ENCODE data around the gene LRRC14B. TPM values are rescaled to one million over a fixed set of nuclear protein-coding genes. Genes with fewer than 3 reads are reported as not detected.
A peak's percentile ranks its signal among the peaks of the same experiment; 100 is the strongest.

Gene LRRC14B
- total and polyA plus RNA-seq, 10 donors = 0.10 TPM; not detected in 9

DNA sequence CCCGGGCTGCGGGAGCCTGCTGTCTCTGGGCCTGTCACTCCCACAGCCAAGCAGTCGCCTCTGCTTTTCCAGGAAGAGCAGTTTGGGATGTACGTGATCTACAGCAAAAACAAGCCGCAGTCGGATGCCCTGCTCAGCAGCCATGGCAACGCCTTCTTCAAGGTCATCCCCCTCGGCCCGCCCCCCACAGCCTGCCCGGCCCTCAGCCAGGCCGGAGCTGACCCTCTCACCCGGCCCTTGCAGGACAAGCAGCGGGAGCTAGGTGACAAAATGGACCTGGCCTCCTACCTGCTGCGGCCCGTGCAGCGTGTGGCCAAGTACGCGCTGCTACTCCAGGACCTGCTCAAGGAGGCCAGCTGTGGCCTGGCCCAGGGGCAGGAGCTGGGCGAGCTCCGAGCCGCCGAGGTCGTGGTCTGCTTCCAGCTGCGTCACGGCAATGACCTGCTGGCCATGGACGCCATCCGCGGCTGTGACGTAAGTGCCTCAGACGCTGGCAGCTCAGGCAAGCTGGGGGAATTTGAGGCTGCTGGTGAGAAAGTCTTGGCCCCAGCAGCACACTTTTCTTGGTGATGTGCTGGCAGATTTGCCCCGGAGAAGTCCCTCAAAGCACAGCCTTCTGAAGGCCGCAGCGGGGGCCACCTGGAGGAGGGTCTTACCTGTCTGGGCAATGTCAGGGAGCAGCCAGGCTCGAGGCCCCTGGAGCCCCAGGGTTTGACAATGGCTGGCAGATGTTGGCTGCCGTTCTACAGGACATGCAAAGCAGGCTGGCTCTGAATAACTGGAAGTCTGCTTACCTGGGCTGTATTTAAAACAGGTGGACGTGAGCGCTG is 20.1 kb upstream of the LRRC14B start:
- DNase-seq = peak; percentile 73
- no peaks in the 10 kb centered on the region for H3K27me3 ChIP-seq (replicated peaks in 1 of 7)
- H3K4me3 ChIP-seq = no peak overlapping the region
- peak overlapping the region in 7 of 8 donors; percentile 20 to 77 (median 41) for H3K27ac ChIP-seq
- 57 to 75% (median 64%) methylated on average over 16 to 37 of the region's 37 CpGs for WGBS, 5 donors
- H3K4me1 ChIP-seq = peaks cover 0 to 26% (median 10%) of the 10 kb centered on the region in 6 donors
- H3K9me3 ChIP-seq = no peaks in the 10 kb centered on the region
- intact Hi-C loops (cut with DNase I; ENCODE audit: low total_unique reads) = no loop called here
- TF ChIP-seq POLR2AphosphoS5 (IDR thresholded peaks at IDR 0.05) (peak; percentile 62 to 78 (median 65)), POLR2A (IDR thresholded peaks at IDR 0.05) (no peak)
- no peaks in the 10 kb centered on the region for H3K36me3 ChIP-seq

GRCh38 chr5:171801-172331 is 19.4 kb upstream of the LRRC14B start:
- peak overlapping the region in 3 of 8 donors; percentile 66 to 77 (median 72) for H3K27ac ChIP-seq
- no peaks in the 10 kb centered on the region for H3K9me3 ChIP-seq
- H3K36me3 ChIP-seq = no peaks in the 10 kb centered on the region
- TF ChIP-seq POLR2AphosphoS5 (IDR thresholded peaks at IDR 0.05) (no peak), POLR2A (IDR thresholded peaks at IDR 0.05) (no peak), CTCF (IDR thresholded peaks at IDR 0.05 in 8 of 11, conservative IDR thresholded peaks at IDR 0.05 in 3 of 11) (no peak)
- peaks cover 0 to 26% (median 10%) of the 10 kb centered on the region in 6 donors for H3K4me1 ChIP-seq
- intact Hi-C loops (cut with DNase I; ENCODE audit: low total_unique reads) = no loop called here
- peak; percentile 66 for DNase-seq
- no peaks in the 10 kb centered on the region for H3K27me3 ChIP-seq (replicated peaks in 1 of 7)
- no peak overlapping the region for H3K4me3 ChIP-seq
- WGBS, 5 donors = 88 to 98% (median 92%) methylated on average over 8 to 23 of the region's 23 CpGs

- DNase-seq = peak; percentile 41
- Histone ChIP-seq H3K4me3 (no peak overlapping the region), H3K36me3 (no peaks in the 10 kb centered on the region), H3K27me3 (replicated peaks in 1 of 7) (no peaks in the 10 kb centered on the region), H3K4me1 (peaks cover 0 to 26% (median 10%) of the 10 kb centered on the region in 6 donors), H3K9me3 (no peaks in the 10 kb centered on the region), H3K27ac (no peak overlapping the region)
- WGBS, 5 donors = 91 to 94% (median 92%) methylated on average over 13 of the region's 13 CpGs
- intact Hi-C loops (cut with DNase I; ENCODE audit: low total_unique reads) = no loop called here
- no peak for TF ChIP-seq CTCF (IDR thresholded peaks at IDR 0.05 in 8 of 11, conservative IDR thresholded peaks at IDR 0.05 in 3 of 11)
- TF ChIP-seq POLR2A (IDR thresholded peaks at IDR 0.05) = no peak
- TF ChIP-seq POLR2AphosphoS5 (IDR thresholded peaks at IDR 0.05) = no peak
These were observed 18.9 kb upstream of the LRRC14B start for GRCh38 chr5:172421-172820.

- intact Hi-C loops (cut with DNase I; ENCODE audit: low total_unique reads) = no loop called here
- H3K27me3 ChIP-seq (replicated peaks in 1 of 7) = no peaks in the 10 kb centered on the region
- DNase-seq = peak; percentile 45
These were observed 18.4 kb upstream of the LRRC14B start for GRCh38 chr5:172841-173251.

More at GRCh38 chr5:172841-173251, 18.4 kb upstream of the LRRC14B start:
- TF ChIP-seq POLR2A (IDR thresholded peaks at IDR 0.05) (no peak), CTCF (IDR thresholded peaks at IDR 0.05 in 8 of 11, conservative IDR thresholded peaks at IDR 0.05 in 3 of 11) (no peak), POLR2AphosphoS5 (IDR thresholded peaks at IDR 0.05) (no peak)
- H3K36me3 ChIP-seq = no peaks in the 10 kb centered on the region
- H3K27ac ChIP-seq = no peak overlapping the region
- no peaks in the 10 kb centered on the region for H3K9me3 ChIP-seq
- H3K4me3 ChIP-seq = no peak overlapping the region
- peaks cover 0 to 26% (median 10%) of the 10 kb centered on the region in 6 donors for H3K4me1 ChIP-seq
- WGBS, 5 donors = 68 to 83% (median 81%) methylated on average over 17 of the region's 17 CpGs

Measured in spleen (tissue), 11 donors.